Neural cell (in vitro differentiated cells): ENCODE data around the gene ADAR. TPM values are rescaled to one million over a fixed set of nuclear protein-coding genes. Genes with fewer than 3 reads are reported as not detected.

Source experiments
- H2AFZ ChIP-seq: fragments of 200-600, 300-800 bp; sonication (generic), shearing (Covaris generic); 2 replicates; pipeline ENCODE4 v1.6.0; 2014; ENCODE audit warnings: low read depth, mild to moderate bottlenecking, antibody characterized with exemption, low read length, moderate library complexity
- H3F3A ChIP-seq: fragments of 200-600 bp; shearing (Covaris generic); 2 replicates; pipeline ENCODE4 v1.6.1; 2016; ENCODE audit warnings: mild to moderate bottlenecking, moderate library complexity, mixed read lengths, antibody characterized with exemption, low read length; ENCODE audit not compliant: insufficient read depth, poor library complexity, severe bottlenecking
- H3K27ac ChIP-seq: fragments of 200-600, 300-800 bp; sonication (generic), shearing (Covaris generic); 2 replicates; pipeline ENCODE4 v1.5.1; 2014; ENCODE audit warnings: mild to moderate bottlenecking, low read length, moderate library complexity
- H3K27me3 ChIP-seq: fragments of 300-800, 200-600 bp; sonication (generic), shearing (Covaris generic); 2 replicates; pipeline ENCODE4 v1.6.0; 2014; ENCODE audit warnings: mild to moderate bottlenecking, low read depth, low read length, moderate library complexity; ENCODE audit not compliant: insufficient read depth
- H3K36me3 ChIP-seq: fragments of 300-800, 200-600 bp; sonication (generic), shearing (Covaris generic); 2 replicates; pipeline ENCODE4 v1.5.1; 2014; ENCODE audit warnings: mild to moderate bottlenecking, antibody characterized with exemption, low read length, moderate library complexity; ENCODE audit not compliant: insufficient read depth
- H3K4me2 ChIP-seq: fragments of 300-800, 200-600 bp; sonication (generic), shearing (Covaris generic); 2 replicates; pipeline ENCODE4 v1.6.0; 2014; ENCODE audit warnings: mild to moderate bottlenecking, low read length
- H3K4me3 ChIP-seq: fragments of 300-800, 200-600 bp; sonication (generic), shearing (Covaris generic); 2 replicates; pipeline ENCODE4 v1.5.1; 2014; ENCODE audit warnings: mild to moderate bottlenecking, low read length, moderate library complexity
- H3K79me2 ChIP-seq: fragments of 200-600 bp; shearing (Covaris generic); replicated peaks from 2 replicates; pipeline ENCODE4 v1.6.0; 2014; ENCODE audit warnings: mild to moderate bottlenecking, low read length, moderate library complexity; ENCODE audit not compliant: insufficient read depth
- H3K9ac ChIP-seq: fragments of 300-800, 200-600 bp; sonication (generic), shearing (Covaris generic); 2 replicates; pipeline ENCODE4 v1.6.1; 2016; ENCODE audit warnings: mild to moderate bottlenecking, low read length, mixed read lengths
- H3K9me2 ChIP-seq: fragments of 200-600 bp; shearing (Covaris generic); 2 replicates; pipeline ENCODE4 v1.6.1; 2016; ENCODE audit warnings: mild to moderate bottlenecking, low read length, mixed read lengths; ENCODE audit not compliant: insufficient read depth
- H3K9me3 ChIP-seq: fragments of 200-600, 300-800 bp; sonication (generic), shearing (Covaris generic); 2 replicates; pipeline ENCODE4 v1.6.1; 2016; ENCODE audit warnings: mild to moderate bottlenecking, mixed run types, low read length, moderate library complexity, mixed read lengths
- H4K20me1 ChIP-seq: fragments of 200-600 bp; shearing (Covaris generic); 2 replicates; pipeline ENCODE4 v1.6.1; 2016; ENCODE audit warnings: mild to moderate bottlenecking, mixed run types; ENCODE audit not compliant: insufficient read depth
- CTCF ChIP-seq: fragments of 450-650 bp; IDR thresholded peaks from 2 replicates; pipeline ENCODE4 v1.5.1; 2014; ENCODE audit warnings: antibody characterized with exemption, mild to moderate bottlenecking, moderate library complexity; ENCODE audit not compliant: poor library complexity, severe bottlenecking
- EP300 ChIP-seq: fragments of 450-650 bp; conservative IDR thresholded peaks from 2 replicates; pipeline ENCODE4 v1.6.1; 2014; ENCODE audit warnings: antibody characterized with exemption, mild to moderate bottlenecking, moderate library complexity; ENCODE audit not compliant: poor library complexity, severe bottlenecking
- EZH2 ChIP-seq: fragments of 200-600, 300-800 bp; shearing (Covaris generic), sonication (generic); IDR thresholded peaks from 2 replicates; pipeline ENCODE4 v1.6.1; 2014; ENCODE audit warnings: antibody characterized with exemption, low read length, borderline replicate concordance, mild to moderate bottlenecking; ENCODE audit not compliant: insufficient read depth, poor library complexity, severe bottlenecking
- MXI1 ChIP-seq: fragments of 450-650 bp; conservative IDR thresholded peaks from 2 replicates; pipeline ENCODE4 v1.6.1; 2014; ENCODE audit warnings: antibody characterized with exemption, mild to moderate bottlenecking; ENCODE audit not compliant: poor library complexity, severe bottlenecking
- POLR2AphosphoS5 ChIP-seq: IDR thresholded peaks from 2 replicates; pipeline ENCODE4 v1.6.1; 2012
- RAD21 ChIP-seq: fragments of 450-650 bp; conservative IDR thresholded peaks from 2 replicates; pipeline ENCODE4 v1.6.1; 2014; ENCODE audit warnings: antibody characterized with exemption, mild to moderate bottlenecking, moderate library complexity
- REST ChIP-seq: IDR thresholded peaks from 2 replicates; pipeline ENCODE4 v1.6.1; 2012; ENCODE audit warnings: borderline replicate concordance
- SMC3 ChIP-seq: fragments of 450-650 bp; conservative IDR thresholded peaks from 2 replicates; pipeline ENCODE4 v1.6.1; 2014; ENCODE audit warnings: antibody characterized with exemption, mild to moderate bottlenecking, moderate library complexity; ENCODE audit not compliant: poor library complexity
- TAF1 ChIP-seq: IDR thresholded peaks from 2 replicates; pipeline ENCODE4 v1.6.1; 2012; ENCODE audit warnings: low read depth
- polyA plus RNA-seq: library from polyadenylated mRNA; depleted of rRNA; stranded (reverse); fragments of >200 nt; gene quantifications from 2 replicates; pipeline ENCODE4 v1.2.3, GENCODE V29; 2014

ADAR gene
- polyA plus RNA-seq, 1 donor from 2014 or later, result 51.4 TPM

GRCh38 chr1:154629675-154630073 lies 21.7 kb upstream of the ADAR start:
- H3K9me3 ChIP-seq, result no peaks in the 10 kb centered on the region
- no peak overlapping the region for H3K4me3 ChIP-seq
- H3K9me2 ChIP-seq, result no peaks in the 10 kb centered on the region
- no peaks in the 10 kb centered on the region for H4K20me1 ChIP-seq
- no peak overlapping the region for H2AFZ ChIP-seq
- peaks cover 28% of the 10 kb centered on the region for H3K79me2 ChIP-seq
- H3K36me3 ChIP-seq, result no peaks in the 10 kb centered on the region
- H3F3A ChIP-seq, result peaks cover 3% of the 10 kb centered on the region
- H3K27ac ChIP-seq, result no peak overlapping the region
- TF ChIP-seq REST (no peak), MXI1 (no peak), CTCF (no peak), RAD21 (no peak), POLR2AphosphoS5 (no peak), EZH2 (no peak), SMC3 (no peak), EP300 (no peak), TAF1 (no peak)
- peaks cover 4% of the 10 kb centered on the region for H3K27me3 ChIP-seq
- no peak overlapping the region for H3K9ac ChIP-seq
- H3K4me2 ChIP-seq, result no peak overlapping the region

GRCh38 chr1:154629061-154629674 lies 21.2 kb upstream of the ADAR start:
- TF ChIP-seq EZH2, result no peak
- TF ChIP-seq MXI1, result no peak
- TF ChIP-seq TAF1, result no peak
- no peak for TF ChIP-seq CTCF
- no peak for TF ChIP-seq POLR2AphosphoS5
- no peak for TF ChIP-seq EP300
- TF ChIP-seq RAD21, result no peak
- TF ChIP-seq REST, result no peak
- no peak for TF ChIP-seq SMC3
- peaks cover 4% of the 10 kb centered on the region for H3K27me3 ChIP-seq
- H3K36me3 ChIP-seq, result no peaks in the 10 kb centered on the region
- peaks cover 33% of the 10 kb centered on the region for H3K79me2 ChIP-seq
- H4K20me1 ChIP-seq, result no peaks in the 10 kb centered on the region
- peaks cover 3% of the 10 kb centered on the region for H3F3A ChIP-seq
- H2AFZ ChIP-seq, result no peak overlapping the region
- no peak overlapping the region for H3K27ac ChIP-seq
- no peak overlapping the region for H3K4me2 ChIP-seq
- H3K4me3 ChIP-seq, result no peak overlapping the region
- no peaks in the 10 kb centered on the region for H3K9me3 ChIP-seq
- H3K9me2 ChIP-seq, result no peaks in the 10 kb centered on the region
- no peak overlapping the region for H3K9ac ChIP-seq
